ENCODE measurements around the gene GGA3.

GRCh38 chr17:75239214-75239613 lies 22.2 kb downstream of the GGA3 start:
- TF ChIP-seq CTCF (IDR thresholded peaks at IDR 0.05; ENCODE audit: low read depth, low read length, missing input control) = no peak
- TF ChIP-seq, protein P1, sequence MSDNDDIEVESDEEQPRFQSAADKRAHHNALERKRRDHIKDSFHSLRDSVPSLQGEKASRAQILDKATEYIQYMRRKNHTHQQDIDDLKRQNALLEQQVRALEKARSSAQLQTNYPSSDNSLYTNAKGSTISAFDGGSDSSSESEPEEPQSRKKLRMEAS (IDR thresholded peaks at IDR 0.05) = no peak
- no peak for TF ChIP-seq GABPA (IDR thresholded peaks at IDR 0.05 in 1 of 2, conservative IDR thresholded peaks at IDR 0.05 in 1 of 2)
- TF ChIP-seq JUND (IDR thresholded peaks at IDR 0.05) = no peak
- TF ChIP-seq ZBTB33 (IDR thresholded peaks at IDR 0.05) = no peak
- TF ChIP-seq EGR1 (IDR thresholded peaks at IDR 0.05; ENCODE audit: low read depth in 2 of 2) = no peak
- no peak for TF ChIP-seq NR2F2 (IDR thresholded peaks at IDR 0.05)
- TF ChIP-seq, protein P2, sequence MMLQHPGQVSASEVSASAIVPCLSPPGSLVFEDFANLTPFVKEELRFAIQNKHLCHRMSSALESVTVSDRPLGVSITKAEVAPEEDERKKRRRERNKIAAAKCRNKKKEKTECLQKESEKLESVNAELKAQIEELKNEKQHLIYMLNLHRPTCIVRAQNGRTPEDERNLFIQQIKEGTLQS (IDR thresholded peaks at IDR 0.05) = no peak
- TF ChIP-seq REST (IDR thresholded peaks at IDR 0.05) = no peak
- no peak for TF ChIP-seq TAF1 (conservative IDR thresholded peaks at IDR 0.05)
- no peak for TF ChIP-seq FOXA1 (IDR thresholded peaks at IDR 0.05)
- no peak for TF ChIP-seq RXRA (IDR thresholded peaks at IDR 0.05)
- no peak for TF ChIP-seq RAD21 (IDR thresholded peaks at IDR 0.05)

All from liver (tissue), 3 donors.